HG03196 (cell line): ENCODE measurements around the gene USP17L13.
"Not testable (repeated sequence)": the region's sequence is repeated elsewhere in the genome, so short reads cannot be mapped to it uniquely, and the experiment has no call there.

Source experiments
- ATAC-seq: cut with Tn5 transposase; IDR thresholded peaks from one replicate; pipeline ENCODE4 v1.9.1; 2021; ENCODE audit not compliant: unreplicated experiment

Gene USP17L13, protein sequence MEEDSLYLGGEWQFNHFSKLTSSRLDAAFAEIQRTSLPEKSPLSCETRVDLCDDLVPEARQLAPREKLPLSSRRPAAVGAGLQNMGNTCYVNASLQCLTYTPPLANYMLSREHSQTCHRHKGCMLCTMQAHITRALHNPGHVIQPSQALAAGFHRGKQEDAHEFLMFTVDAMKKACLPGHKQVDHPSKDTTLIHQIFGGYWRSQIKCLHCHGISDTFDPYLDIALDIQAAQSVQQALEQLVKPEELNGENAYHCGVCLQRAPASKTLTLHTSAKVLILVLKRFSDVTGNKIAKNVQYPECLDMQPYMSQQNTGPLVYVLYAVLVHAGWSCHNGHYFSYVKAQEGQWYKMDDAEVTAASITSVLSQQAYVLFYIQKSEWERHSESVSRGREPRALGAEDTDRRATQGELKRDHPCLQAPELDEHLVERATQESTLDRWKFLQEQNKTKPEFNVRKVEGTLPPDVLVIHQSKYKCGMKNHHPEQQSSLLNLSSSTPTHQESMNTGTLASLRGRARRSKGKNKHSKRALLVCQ

DNA sequence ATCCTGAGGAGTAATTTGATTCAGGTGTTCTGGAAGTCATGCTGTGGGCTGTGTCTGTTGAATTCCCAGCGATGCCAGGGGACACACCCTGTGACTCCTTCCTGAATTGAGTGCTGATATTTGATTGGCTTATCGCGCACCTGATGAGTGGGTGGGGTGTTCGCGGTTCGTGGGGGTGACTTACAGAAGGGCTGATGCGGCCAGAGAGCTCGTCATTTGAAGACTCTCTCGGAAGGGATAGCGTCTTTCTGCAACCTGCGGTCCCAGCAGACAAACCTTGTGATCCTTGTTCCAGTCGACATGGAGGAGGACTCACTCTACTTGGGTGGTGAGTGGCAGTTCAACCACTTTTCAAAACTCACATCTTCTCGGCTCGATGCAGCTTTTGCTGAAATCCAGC lies at the start of gene USP17L13:
Gene USP17L13, plus strand, starts transcription at position 301 of the 400 bp plus-strand sequence. Its CDS starts 0 bp downstream, at position 301.
- ATAC-seq: not testable (repeated sequence)

DNA sequence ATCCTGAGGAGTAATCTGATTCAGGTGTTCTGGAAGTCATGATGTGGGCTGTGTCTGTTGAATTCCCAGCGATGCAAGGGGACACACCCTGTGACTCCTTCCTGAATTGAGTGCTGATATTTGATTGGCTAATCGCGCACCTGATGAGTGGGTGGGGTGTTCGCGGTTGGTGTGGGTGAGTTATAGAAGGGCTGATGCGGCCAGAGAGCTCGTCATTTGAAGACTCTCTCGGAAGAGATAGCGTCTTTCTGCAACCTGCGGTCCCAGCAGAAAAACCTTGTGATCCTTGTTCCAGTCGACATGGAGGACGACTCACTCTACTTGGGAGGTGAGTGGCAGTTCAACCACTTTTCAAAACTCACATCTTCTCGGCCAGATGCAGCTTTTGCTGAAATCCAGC lies 14.3 kb upstream of the USP17L13 start, which contains the start of gene USP17L10:
Gene USP17L10, plus strand, starts transcription at position 301 of the 400 bp plus-strand sequence. Its CDS starts 0 bp downstream, at position 301.
- ATAC-seq: not testable (repeated sequence)

DNA sequence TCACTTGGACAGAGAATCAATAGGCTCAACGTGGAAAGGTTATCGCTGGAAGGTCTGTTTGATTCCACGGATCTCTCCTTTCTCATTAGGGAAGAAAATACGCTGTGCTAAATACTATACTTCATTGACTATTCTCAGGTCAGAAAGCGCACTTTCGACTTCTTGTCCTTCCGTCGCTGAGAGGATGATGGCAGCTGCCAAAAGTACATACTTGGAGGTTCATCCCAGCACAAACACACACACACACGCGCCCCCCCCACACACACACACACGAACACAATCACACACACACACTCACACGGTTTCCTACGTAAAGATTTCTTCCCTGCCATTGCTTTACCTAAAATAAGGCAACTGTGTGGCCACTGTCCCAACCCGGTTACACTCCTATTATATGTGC lies 10.0 kb upstream of the USP17L13 start:
- ATAC-seq: not testable (repeated sequence)

DNA sequence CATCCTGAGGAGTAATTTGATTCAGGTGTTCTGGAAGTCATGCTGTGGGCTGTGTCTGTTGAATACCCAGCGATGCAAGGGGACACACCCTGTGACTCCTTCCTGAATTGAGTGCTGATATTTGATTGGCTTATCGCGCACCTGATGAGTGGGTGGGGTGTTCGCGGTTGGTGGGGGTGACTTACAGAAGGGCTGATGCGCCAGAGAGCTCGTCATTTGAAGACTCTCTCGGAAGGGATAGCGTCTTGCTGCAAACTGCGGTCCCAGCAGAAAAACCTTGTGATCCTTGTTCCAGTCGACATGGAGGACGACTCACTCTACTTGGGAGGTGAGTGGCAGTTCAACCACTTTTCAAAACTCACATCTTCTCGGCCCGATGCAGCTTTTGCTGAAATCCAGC lies 9.6 kb upstream of the USP17L13 start, which contains the start of gene USP17L11:
Gene USP17L11, plus strand, starts transcription at position 301 of the 400 bp plus-strand sequence. Its CDS starts 0 bp downstream, at position 301.
- not testable (repeated sequence) for ATAC-seq

DNA sequence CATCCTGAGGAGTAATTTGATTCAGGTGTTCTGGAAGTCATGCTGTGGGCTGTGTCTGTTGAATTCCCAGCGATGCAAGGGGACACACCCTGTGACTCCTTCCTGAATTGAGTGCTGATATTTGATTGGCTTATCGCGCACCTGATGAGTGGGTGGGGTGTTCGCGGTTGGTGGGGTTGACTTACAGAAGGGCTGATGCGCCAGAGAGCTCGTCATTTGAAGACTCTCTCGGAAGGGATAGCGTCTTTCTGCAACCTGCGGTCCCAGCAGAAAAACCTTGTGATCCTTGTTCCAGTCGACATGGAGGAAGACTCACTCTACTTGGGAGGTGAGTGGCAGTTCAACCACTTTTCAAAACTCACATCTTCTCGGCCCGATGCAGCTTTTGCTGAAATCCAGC lies 4.8 kb upstream of the USP17L13 start, which contains the start of gene USP17L12:
Gene USP17L12, plus strand, starts transcription at position 301 of the 400 bp plus-strand sequence. Its CDS starts 0 bp downstream, at position 301.
- ATAC-seq: not testable (repeated sequence)

DNA sequence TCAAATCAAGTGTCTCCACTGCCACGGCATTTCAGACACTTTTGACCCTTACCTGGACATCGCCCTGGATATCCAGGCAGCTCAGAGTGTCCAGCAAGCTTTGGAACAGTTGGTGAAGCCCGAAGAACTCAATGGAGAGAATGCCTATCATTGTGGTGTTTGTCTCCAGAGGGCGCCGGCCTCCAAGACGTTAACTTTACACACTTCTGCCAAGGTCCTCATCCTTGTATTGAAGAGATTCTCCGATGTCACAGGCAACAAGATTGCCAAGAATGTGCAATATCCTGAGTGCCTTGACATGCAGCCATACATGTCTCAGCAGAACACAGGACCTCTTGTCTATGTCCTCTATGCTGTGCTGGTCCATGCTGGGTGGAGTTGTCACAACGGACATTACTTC lies 5.6 kb downstream of the USP17L13 start:
- ATAC-seq: not testable (repeated sequence)

DNA sequence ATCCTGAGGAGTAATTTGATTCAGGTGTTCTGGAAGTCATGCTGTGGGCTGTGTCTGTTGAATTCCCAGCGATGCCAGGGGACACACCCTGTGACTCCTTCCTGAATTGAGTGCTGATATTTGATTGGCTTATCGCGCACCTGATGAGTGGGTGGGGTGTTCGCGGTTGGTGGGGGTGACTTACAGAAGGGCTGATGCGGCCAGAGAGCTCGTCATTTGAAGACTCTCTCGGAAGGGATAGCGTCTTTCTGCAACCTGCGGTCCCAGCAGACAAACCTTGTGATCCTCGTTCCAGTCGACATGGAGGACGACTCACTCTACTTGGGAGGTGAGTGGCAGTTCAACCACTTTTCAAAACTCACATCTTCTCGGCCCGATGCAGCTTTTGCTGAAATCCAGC lies 9.4 kb downstream of the USP17L13 start, which contains the start of gene USP17L15:
Gene USP17L15, plus strand, starts transcription at position 301 of the 400 bp plus-strand sequence. Its CDS starts 0 bp downstream, at position 301.
- not testable (repeated sequence) for ATAC-seq

DNA sequence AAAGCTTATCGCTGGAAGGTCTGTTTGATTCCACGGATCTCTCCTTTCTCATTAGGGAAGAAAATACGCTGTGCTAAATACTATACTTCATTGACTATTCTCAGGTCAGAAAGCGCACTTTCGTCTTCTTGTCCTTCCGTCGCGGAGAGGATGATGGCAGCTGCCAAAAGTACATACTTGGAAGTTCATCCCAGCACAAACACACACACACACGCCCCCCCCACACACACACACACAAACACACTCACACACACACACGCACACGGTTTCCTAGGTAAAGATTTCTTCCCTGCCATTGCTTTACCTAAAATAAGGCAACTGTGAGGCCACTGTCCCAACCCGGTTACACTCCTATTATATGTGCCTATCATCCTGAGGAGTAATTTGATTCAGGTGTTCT lies 13.8 kb downstream of the USP17L13 start:
- ATAC-seq: not testable (repeated sequence)

DNA sequence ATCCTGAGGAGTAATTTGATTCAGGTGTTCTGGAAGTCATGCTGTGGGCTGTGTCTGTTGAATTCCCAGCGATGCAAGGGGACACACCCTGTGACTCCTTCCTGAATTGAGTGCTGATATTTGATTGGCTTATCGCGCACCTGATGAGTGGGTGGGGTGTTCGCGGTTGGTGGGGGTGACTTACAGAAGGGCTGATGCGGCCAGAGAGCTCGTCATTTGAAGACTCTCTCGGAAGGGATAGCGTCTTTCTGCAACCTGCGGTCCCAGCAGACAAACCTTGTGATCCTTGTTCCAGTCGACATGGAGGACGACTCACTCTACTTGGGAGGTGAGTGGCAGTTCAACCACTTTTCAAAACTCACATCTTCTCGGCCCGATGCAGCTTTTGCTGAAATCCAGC lies 18.9 kb downstream of the USP17L13 start, which contains the start of gene USP17L17:
Gene USP17L17, plus strand, starts transcription at position 301 of the 400 bp plus-strand sequence. Its CDS starts 0 bp downstream, at position 301.
- not testable (repeated sequence) for ATAC-seq

DNA sequence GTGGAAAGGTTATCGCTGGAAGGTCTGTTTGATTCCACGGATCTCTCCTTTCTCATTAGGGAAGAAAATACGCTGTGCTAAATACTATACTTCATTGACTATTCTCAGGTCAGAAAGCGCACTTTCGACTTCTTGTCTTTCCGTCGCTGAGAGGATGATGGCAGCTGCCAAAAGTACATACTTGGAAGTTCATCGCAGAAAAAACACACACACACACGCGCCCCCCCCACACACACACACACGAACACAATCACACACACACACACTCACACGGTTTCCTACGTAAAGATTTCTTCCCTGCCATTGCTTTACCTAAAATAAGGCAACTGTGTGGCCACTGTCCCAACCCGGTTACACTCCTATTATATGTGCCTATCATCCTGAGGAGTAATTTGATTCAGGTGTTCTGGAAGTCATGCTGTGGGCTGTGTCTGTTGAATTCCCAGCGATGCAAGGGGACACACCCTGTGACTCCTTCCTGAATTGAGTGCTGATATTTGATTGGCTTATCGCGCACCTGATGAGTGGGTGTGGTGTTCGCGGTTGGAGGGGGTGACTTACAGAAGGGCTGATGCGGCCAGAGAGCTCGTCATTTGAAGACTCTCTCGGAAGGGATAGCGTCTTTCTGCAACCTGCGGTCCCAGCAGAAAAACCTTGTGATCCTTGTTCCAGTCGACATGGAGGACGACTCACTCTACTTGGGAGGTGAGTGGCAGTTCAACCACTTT lies 23.4 kb downstream of the USP17L13 start, which contains the start of gene USP17L18:
Gene USP17L18, plus strand, starts transcription at position 678 of the 728 bp plus-strand sequence. Its CDS starts 0 bp downstream, at position 678.
- ATAC-seq: not testable (repeated sequence)

DNA sequence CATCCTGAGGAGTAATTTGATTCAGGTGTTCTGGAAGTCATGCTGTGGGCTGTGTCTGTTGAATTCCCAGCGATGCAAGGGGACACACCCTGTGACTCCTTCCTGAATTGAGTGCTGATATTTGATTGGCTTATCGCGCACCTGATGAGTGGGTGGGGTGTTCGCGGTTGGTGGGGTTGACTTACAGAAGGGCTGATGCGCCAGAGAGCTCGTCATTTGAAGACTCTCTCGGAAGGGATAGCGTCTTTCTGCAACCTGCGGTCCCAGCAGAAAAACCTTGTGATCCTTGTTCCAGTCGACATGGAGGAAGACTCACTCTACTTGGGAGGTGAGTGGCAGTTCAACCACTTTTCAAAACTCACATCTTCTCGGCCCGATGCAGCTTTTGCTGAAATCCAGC lies 28.4 kb downstream of the USP17L13 start, which contains the start of gene USP17L19:
Gene USP17L19, plus strand, starts transcription at position 301 of the 400 bp plus-strand sequence. Its CDS starts 0 bp downstream, at position 301.
- ATAC-seq: not testable (repeated sequence)

DNA sequence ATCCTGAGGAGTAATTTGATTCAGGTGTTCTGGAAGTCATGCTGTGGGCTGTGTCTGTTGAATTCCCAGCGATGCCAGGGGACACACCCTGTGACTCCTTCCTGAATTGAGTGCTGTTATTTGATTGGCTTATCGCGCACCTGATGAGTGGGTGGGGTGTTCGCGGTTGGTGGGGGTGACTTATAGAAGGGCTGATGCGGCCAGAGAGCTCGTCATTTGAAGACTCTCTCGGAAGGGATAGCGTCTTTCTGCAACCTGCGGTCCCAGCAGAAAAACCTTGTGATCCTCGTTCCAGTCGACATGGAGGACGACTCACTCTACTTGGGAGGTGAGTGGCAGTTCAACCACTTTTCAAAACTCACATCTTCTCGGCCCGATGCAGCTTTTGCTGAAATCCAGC lies 33.1 kb downstream of the USP17L13 start, which contains the start of gene USP17L20:
Gene USP17L20, plus strand, starts transcription at position 301 of the 400 bp plus-strand sequence. Its CDS starts 0 bp downstream, at position 301.
- ATAC-seq: not testable (repeated sequence)

DNA sequence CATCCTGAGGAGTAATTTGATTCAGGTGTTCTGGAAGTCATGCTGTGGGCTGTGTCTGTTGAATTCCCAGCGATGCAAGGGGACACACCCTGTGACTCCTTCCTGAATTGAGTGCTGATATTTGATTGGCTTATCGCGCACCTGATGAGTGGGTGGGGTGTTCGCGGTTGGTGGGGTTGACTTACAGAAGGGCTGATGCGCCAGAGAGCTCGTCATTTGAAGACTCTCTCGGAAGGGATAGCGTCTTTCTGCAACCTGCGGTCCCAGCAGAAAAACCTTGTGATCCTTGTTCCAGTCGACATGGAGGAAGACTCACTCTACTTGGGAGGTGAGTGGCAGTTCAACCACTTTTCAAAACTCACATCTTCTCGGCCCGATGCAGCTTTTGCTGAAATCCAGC lies 37.9 kb downstream of the USP17L13 start, which contains the start of gene USP17L21:
Gene USP17L21, plus strand, starts transcription at position 301 of the 400 bp plus-strand sequence. Its CDS starts 0 bp downstream, at position 301.
- ATAC-seq: not testable (repeated sequence)

DNA sequence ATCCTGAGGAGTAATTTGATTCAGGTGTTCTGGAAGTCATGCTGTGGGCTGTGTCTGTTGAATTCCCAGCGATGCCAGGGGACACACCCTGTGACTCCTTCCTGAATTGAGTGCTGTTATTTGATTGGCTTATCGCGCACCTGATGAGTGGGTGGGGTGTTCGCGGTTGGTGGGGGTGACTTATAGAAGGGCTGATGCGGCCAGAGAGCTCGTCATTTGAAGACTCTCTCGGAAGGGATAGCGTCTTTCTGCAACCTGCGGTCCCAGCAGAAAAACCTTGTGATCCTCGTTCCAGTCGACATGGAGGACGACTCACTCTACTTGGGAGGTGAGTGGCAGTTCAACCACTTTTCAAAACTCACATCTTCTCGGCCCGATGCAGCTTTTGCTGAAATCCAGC lies 42.6 kb downstream of the USP17L13 start, which contains the start of gene USP17L22:
Gene USP17L22, plus strand, starts transcription at position 301 of the 400 bp plus-strand sequence. Its CDS starts 0 bp downstream, at position 301.
- ATAC-seq: not testable (repeated sequence)

DNA sequence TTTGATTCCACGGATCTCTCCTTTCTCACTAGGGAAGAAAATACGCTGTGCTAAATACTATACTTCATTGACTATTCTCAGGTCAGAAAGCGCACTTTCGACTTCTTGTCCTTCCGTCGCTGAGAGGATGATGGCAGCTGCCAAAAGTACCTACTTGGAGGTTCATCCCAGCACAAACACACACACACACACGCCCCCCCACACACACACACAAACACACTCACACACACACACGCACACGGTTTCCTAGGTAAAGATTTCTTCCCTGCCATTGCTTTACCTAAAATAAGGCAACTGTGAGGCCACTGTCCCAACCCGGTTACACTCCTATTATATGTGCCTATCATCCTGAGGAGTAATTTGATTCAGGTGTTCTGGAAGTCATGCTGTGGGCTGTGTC lies 47.0 kb downstream of the USP17L13 start:
- ATAC-seq: not testable (repeated sequence)
